HepG2 (cell line): ENCODE data around the gene TPPP2. TPM values are rescaled to one million over a fixed set of nuclear protein-coding genes. Genes with fewer than 3 reads are reported as not detected.

Experiments
- ARID2 ChIP-seq: sonication (generic); formaldehyde crosslinking; IDR thresholded peaks from 2 replicates; pipeline ENCODE4 v1.8.1; 2022; ENCODE audit warnings: mild to moderate bottlenecking, missing genetic modification reagents, borderline replicate concordance
- ATM ChIP-seq: fragments of 450-650 bp; IDR thresholded peaks from 2 replicates; pipeline ENCODE4 v1.7.1; 2017; ENCODE audit warnings: mild to moderate bottlenecking, borderline replicate concordance
- ELF1 ChIP-seq: sonication (generic); formaldehyde crosslinking; IDR thresholded peaks from 2 replicates; pipeline ENCODE4 v1.4.0; 2020; ENCODE audit warnings: missing genetic modification reagents
- HHEX ChIP-seq: IDR thresholded peaks from 2 replicates; pipeline ENCODE4 v1.6.1; 2016; ENCODE audit warnings: control low read depth
- KDM5A ChIP-seq: fragments of 200-600 bp; sonication (generic); IDR thresholded peaks from 2 replicates; pipeline ENCODE4 v1.7.0; 2018; ENCODE audit warnings: antibody characterized with exemption, mild to moderate bottlenecking, low read length, borderline replicate concordance
- NCOA2 ChIP-seq: sonication (generic); formaldehyde crosslinking; IDR thresholded peaks from 2 replicates; pipeline ENCODE4 v1.8.0; 2022; ENCODE audit warnings: inconsistent platforms
- NFYC ChIP-seq: IDR thresholded peaks from 2 replicates; pipeline ENCODE4 v1.6.1; 2016; ENCODE audit warnings: missing genetic modification reagents, missing compliant biosample characterization
- PLRG1 ChIP-seq: fragments of 450-650 bp; conservative IDR thresholded peaks from 2 replicates; pipeline ENCODE4 v1.6.1; 2016
- RCOR2 ChIP-seq: IDR thresholded peaks from 2 replicates; pipeline ENCODE4 v1.6.1; 2016; ENCODE audit warnings: missing biosample characterization, missing genetic modification reagents
- REXO4 ChIP-seq: sonication (generic); formaldehyde crosslinking; IDR thresholded peaks from 2 replicates; pipeline ENCODE4 v1.8.0; 2022; ENCODE audit warnings: missing genetic modification reagents, mild to moderate bottlenecking, borderline replicate concordance
- RNF2 ChIP-seq: fragments of 450-650 bp; conservative IDR thresholded peaks from 2 replicates; pipeline ENCODE4 v1.6.1; 2016; ENCODE audit warnings: low read depth
- SP140L ChIP-seq: sonication (generic); formaldehyde crosslinking; IDR thresholded peaks from 2 replicates; pipeline ENCODE4 v1.4.0; 2020; ENCODE audit warnings: missing genetic modification reagents, borderline replicate concordance
- STAG1 ChIP-seq: sonication (generic); formaldehyde crosslinking; IDR thresholded peaks from 2 replicates; pipeline ENCODE4 v1.4.0; 2020; ENCODE audit warnings: missing genetic modification reagents
- XRCC5 ChIP-seq: fragments of 200-400 bp; formaldehyde crosslinking; optimal IDR thresholded peaks from 2 replicates; pipeline ENCODE3; 2017; ENCODE audit warnings: mild to moderate bottlenecking, low read length
- ZFX ChIP-seq: sonication (generic); formaldehyde crosslinking; IDR thresholded peaks from 2 replicates; pipeline ENCODE4 v1.4.0; 2020; ENCODE audit warnings: mild to moderate bottlenecking, low read depth, missing genetic modification reagents, moderate library complexity
- ZNF24 ChIP-seq: fragments of 450-650 bp; IDR thresholded peaks from 2 replicates; pipeline ENCODE4 v1.6.1; 2017; ENCODE audit warnings: antibody characterized with exemption, mild to moderate bottlenecking
- ZNF44 ChIP-seq: sonication (generic); formaldehyde crosslinking; IDR thresholded peaks from 2 replicates; pipeline ENCODE4 v1.5.1; 2020; ENCODE audit warnings: mild to moderate bottlenecking, missing genetic modification reagents
- ZNF549 ChIP-seq: sonication (generic); formaldehyde crosslinking; IDR thresholded peaks from 2 replicates; pipeline ENCODE4 v1.5.0; 2020; ENCODE audit warnings: missing genetic modification reagents
- polyA plus RNA-seq, 8 experiments: library from polyadenylated mRNA; depleted of rRNA in 3 of 8; stranded (reverse) in 7 of 8; unstranded in 1 of 8; fragments of >200 nt; fragmentation: Illumina TruSeq in 4 of 8; extraction: Trizol in 4 of 8; gene quantifications; 2 replicates each; pipeline versions ENCODE4 v1.2.1 to v1.2.3, GENCODE V29; 2011 to 2016; ENCODE audit warnings: low read depth in 4 of 8, missing spikeins in 1 of 8, mixed read lengths in 1 of 8; ENCODE audit not compliant: insufficient read depth in 1 of 8
- total RNA-seq, 5 experiments: library from RNA; depleted of rRNA; stranded (reverse); fragments of >200 nt; fragmentation: Illumina TruSeq; extraction: Trizol; gene quantifications; 2 replicates each; pipeline ENCODE4 v1.2.3, GENCODE V29; 2016; ENCODE audit warnings: low read depth in 1 of 5
- TF ChIP-seq, protein P1 (sequence below): sonication (generic); formaldehyde crosslinking; IDR thresholded peaks from 2 replicates; pipeline ENCODE4 v1.5.1; 2020; ENCODE audit warnings: missing genetic modification reagents, mild to moderate bottlenecking, borderline replicate concordance
- TF ChIP-seq, protein P2 (sequence below): sonication (generic); formaldehyde crosslinking; conservative IDR thresholded peaks from 2 replicates; pipeline ENCODE4 v1.4.0; 2020; ENCODE audit warnings: mild to moderate bottlenecking, missing genetic modification reagents, moderate library complexity
- TF ChIP-seq, protein P3 (sequence below): IDR thresholded peaks from 2 replicates; pipeline ENCODE4 v1.6.1; 2012; ENCODE audit warnings: low read length, improper control_type of control experiment
- TF ChIP-seq, protein P4 (sequence below): sonication (generic); formaldehyde crosslinking; IDR thresholded peaks from 2 replicates; pipeline ENCODE4 v1.4.0; 2020; ENCODE audit warnings: missing genetic modification reagents

The TPPP2 gene
- total and polyA plus RNA-seq, 2 of the 13 experiments (the other 11 are each of a cell fraction or from before 2014, with no cell fraction given): 0.58 to 4.2 TPM

DNA sequence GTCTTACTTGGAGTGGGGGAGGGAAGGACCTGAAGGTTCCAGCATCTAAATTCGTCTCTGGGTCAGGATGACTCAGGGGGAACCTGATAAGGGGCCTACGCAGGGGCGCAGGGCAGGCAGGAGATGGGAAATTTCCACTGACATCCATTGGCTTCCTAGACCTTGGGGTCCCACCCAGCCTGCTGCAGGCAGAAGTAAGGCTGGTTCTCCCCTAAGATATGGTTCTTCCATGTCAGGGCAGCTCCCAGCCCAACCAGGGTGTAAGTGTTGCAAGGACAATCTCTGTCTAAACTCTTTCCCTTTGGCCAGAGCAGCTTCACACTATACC, 3.1 kb upstream of the TPPP2 start (continued):
- TF ChIP-seq, protein P1, sequence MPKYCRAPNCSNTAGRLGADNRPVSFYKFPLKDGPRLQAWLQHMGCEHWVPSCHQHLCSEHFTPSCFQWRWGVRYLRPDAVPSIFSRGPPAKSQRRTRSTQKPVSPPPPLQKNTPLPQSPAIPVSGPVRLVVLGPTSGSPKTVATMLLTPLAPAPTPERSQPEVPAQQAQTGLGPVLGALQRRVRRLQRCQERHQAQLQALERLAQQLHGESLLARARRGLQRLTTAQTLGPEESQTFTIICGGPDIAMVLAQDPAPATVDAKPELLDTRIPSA (CRISPR knock-in tag): no peak
- no peak for TF ChIP-seq NFYC (CRISPR knock-in tag)
- no peak for TF ChIP-seq ELF1 (CRISPR knock-in tag)
- TF ChIP-seq HHEX (CRISPR knock-in tag): no peak
- TF ChIP-seq, protein P2, sequence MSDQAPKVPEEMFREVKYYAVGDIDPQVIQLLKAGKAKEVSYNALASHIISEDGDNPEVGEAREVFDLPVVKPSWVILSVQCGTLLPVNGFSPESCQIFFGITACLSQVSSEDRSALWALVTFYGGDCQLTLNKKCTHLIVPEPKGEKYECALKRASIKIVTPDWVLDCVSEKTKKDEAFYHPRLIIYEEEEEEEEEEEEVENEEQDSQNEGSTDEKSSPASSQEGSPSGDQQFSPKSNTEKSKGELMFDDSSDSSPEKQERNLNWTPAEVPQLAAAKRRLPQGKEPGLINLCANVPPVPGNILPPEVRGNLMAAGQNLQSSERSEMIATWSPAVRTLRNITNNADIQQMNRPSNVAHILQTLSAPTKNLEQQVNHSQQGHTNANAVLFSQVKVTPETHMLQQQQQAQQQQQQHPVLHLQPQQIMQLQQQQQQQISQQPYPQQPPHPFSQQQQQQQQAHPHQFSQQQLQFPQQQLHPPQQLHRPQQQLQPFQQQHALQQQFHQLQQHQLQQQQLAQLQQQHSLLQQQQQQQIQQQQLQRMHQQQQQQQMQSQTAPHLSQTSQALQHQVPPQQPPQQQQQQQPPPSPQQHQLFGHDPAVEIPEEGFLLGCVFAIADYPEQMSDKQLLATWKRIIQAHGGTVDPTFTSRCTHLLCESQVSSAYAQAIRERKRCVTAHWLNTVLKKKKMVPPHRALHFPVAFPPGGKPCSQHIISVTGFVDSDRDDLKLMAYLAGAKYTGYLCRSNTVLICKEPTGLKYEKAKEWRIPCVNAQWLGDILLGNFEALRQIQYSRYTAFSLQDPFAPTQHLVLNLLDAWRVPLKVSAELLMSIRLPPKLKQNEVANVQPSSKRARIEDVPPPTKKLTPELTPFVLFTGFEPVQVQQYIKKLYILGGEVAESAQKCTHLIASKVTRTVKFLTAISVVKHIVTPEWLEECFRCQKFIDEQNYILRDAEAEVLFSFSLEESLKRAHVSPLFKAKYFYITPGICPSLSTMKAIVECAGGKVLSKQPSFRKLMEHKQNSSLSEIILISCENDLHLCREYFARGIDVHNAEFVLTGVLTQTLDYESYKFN (CRISPR knock-in tag): 0 out of 2 replicates have a peak, but pooled peaks have one; percentile 16
- TF ChIP-seq ARID2 (CRISPR knock-in tag): no peak
- peak; percentile 26 for TF ChIP-seq XRCC5
- TF ChIP-seq RCOR2 (CRISPR knock-in tag): no peak
- TF ChIP-seq, protein P3, sequence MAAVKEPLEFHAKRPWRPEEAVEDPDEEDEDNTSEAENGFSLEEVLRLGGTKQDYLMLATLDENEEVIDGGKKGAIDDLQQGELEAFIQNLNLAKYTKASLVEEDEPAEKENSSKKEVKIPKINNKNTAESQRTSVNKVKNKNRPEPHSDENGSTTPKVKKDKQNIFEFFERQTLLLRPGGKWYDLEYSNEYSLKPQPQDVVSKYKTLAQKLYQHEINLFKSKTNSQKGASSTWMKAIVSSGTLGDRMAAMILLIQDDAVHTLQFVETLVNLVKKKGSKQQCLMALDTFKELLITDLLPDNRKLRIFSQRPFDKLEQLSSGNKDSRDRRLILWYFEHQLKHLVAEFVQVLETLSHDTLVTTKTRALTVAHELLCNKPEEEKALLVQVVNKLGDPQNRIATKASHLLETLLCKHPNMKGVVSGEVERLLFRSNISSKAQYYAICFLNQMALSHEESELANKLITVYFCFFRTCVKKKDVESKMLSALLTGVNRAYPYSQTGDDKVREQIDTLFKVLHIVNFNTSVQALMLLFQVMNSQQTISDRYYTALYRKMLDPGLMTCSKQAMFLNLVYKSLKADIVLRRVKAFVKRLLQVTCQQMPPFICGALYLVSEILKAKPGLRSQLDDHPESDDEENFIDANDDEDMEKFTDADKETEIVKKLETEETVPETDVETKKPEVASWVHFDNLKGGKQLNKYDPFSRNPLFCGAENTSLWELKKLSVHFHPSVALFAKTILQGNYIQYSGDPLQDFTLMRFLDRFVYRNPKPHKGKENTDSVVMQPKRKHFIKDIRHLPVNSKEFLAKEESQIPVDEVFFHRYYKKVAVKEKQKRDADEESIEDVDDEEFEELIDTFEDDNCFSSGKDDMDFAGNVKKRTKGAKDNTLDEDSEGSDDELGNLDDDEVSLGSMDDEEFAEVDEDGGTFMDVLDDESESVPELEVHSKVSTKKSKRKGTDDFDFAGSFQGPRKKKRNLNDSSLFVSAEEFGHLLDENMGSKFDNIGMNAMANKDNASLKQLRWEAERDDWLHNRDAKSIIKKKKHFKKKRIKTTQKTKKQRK: no peak
- no peak for TF ChIP-seq ZNF549
- TF ChIP-seq NCOA2 (CRISPR knock-in tag): peak; percentile 33; the same call in 1 of the 2 replicates
- TF ChIP-seq PLRG1: no peak
- no peak for TF ChIP-seq SP140L (CRISPR knock-in tag)
- no peak for TF ChIP-seq ATM
- no peak for TF ChIP-seq REXO4 (CRISPR knock-in tag)
- no peak for TF ChIP-seq ZNF44 (CRISPR knock-in tag)
- no peak for TF ChIP-seq ZNF24
- TF ChIP-seq, protein P4, sequence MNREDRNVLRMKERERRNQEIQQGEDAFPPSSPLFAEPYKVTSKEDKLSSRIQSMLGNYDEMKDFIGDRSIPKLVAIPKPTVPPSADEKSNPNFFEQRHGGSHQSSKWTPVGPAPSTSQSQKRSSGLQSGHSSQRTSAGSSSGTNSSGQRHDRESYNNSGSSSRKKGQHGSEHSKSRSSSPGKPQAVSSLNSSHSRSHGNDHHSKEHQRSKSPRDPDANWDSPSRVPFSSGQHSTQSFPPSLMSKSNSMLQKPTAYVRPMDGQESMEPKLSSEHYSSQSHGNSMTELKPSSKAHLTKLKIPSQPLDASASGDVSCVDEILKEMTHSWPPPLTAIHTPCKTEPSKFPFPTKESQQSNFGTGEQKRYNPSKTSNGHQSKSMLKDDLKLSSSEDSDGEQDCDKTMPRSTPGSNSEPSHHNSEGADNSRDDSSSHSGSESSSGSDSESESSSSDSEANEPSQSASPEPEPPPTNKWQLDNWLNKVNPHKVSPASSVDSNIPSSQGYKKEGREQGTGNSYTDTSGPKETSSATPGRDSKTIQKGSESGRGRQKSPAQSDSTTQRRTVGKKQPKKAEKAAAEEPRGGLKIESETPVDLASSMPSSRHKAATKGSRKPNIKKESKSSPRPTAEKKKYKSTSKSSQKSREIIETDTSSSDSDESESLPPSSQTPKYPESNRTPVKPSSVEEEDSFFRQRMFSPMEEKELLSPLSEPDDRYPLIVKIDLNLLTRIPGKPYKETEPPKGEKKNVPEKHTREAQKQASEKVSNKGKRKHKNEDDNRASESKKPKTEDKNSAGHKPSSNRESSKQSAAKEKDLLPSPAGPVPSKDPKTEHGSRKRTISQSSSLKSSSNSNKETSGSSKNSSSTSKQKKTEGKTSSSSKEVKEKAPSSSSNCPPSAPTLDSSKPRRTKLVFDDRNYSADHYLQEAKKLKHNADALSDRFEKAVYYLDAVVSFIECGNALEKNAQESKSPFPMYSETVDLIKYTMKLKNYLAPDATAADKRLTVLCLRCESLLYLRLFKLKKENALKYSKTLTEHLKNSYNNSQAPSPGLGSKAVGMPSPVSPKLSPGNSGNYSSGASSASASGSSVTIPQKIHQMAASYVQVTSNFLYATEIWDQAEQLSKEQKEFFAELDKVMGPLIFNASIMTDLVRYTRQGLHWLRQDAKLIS (CRISPR knock-in tag): no peak
- TF ChIP-seq KDM5A: no peak
- no peak for TF ChIP-seq RNF2
- TF ChIP-seq STAG1: no peak
- no peak for TF ChIP-seq ZFX
